ENCODE results near the gene KLRF1.

DNA sequence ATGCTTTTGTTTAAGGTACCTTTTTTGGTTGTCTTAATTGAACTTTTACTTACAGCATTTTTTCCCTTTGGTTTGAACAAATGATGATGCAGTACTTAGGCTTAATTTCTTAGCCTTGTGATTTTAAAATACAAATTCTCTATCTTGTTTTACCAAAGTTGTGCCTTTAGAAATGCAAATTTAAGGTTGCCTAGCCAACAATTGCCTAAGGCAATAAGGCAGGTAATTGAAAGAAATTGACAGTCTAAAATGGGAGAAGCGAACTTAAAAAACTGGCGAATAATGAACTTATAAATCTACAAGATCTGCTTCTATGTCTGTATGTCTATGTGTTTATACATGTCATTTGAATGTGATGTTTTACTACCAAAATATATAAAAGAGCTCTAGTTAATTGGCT, 43.0 kb upstream of the KLRF1 start:
- TF ChIP-seq EP300 (IDR thresholded peaks at IDR 0.05; ENCODE audit: borderline replicate concordance in 1 of 2, low read depth in 1 of 2, low read length in 1 of 2) (no peak), CTCF (IDR thresholded peaks at IDR 0.05) (no peak), REST (IDR thresholded peaks at IDR 0.05; ENCODE audit: low read depth, low read length) (no peak), TAF1 (IDR thresholded peaks at IDR 0.05; ENCODE audit: borderline replicate concordance, low read depth, low read length) (no peak), POLR2AphosphoS5 (IDR thresholded peaks at IDR 0.05; ENCODE audit: low read depth, low read length) (no peak), CHD2 (IDR thresholded peaks at IDR 0.05; ENCODE audit: low read length, partially characterized antibody) (no peak), RFX5 (IDR thresholded peaks at IDR 0.05; ENCODE audit: low read length) (no peak), NFIC (IDR thresholded peaks at IDR 0.05; ENCODE audit: borderline replicate concordance) (no peak), JUND (IDR thresholded peaks at IDR 0.05) (no peak), EZH2phosphoT487 (IDR thresholded peaks at IDR 0.05; ENCODE audit: borderline replicate concordance, low read depth) (no peak), GABPA (IDR thresholded peaks at IDR 0.05; ENCODE audit: low read depth) (no peak), RAD21 (IDR thresholded peaks at IDR 0.05; ENCODE audit: low read length) (no peak), SMC3 (IDR thresholded peaks at IDR 0.05; ENCODE audit: low read depth, low read length) (no peak)
- TF ChIP-seq, protein P1, sequence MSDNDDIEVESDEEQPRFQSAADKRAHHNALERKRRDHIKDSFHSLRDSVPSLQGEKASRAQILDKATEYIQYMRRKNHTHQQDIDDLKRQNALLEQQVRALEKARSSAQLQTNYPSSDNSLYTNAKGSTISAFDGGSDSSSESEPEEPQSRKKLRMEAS (IDR thresholded peaks at IDR 0.05; ENCODE audit: low read depth) = no peak
